Astrocyte (in vitro differentiated cells and primary cell): ENCODE results near the gene SARS1. TPM values are rescaled to one million over a fixed set of nuclear protein-coding genes. Genes with fewer than 3 reads are reported as not detected.

Experiments used
- DNase-seq: peaks from one replicate; pipeline ENCODE4 v3.0.0-alpha.2; 2010; ENCODE audit warnings: low read depth
- FAIRE-seq: peaks from 2 replicates; lab custom pipeline; 2011; peaks lifted over from hg19 to GRCh38; lab: Jason Lieb, UNC
- H2AFZ ChIP-seq: 2 replicates; pipeline ENCODE4 v1.6.0; 2012; ENCODE audit warnings: low read depth, low read length, inconsistent platforms
- H3K27ac ChIP-seq: 2 replicates; pipeline ENCODE4 v1.5.1; 2011; ENCODE audit warnings: low read depth, low read length, inconsistent platforms
- H3K27me3 ChIP-seq: 2 replicates; pipeline ENCODE4 v1.6.0; 2011; ENCODE audit warnings: low read length, inconsistent platforms; ENCODE audit not compliant: insufficient read depth
- H3K36me3 ChIP-seq: 2 replicates; pipeline ENCODE4 v1.5.1; 2011; ENCODE audit warnings: low read length, inconsistent platforms; ENCODE audit not compliant: insufficient read depth
- H3K4me1 ChIP-seq: 2 replicates; pipeline ENCODE4 v1.5.1; 2011; ENCODE audit warnings: low read length, inconsistent platforms; ENCODE audit not compliant: insufficient read depth
- H3K4me2 ChIP-seq: 2 replicates; pipeline ENCODE4 v1.6.0; 2012; ENCODE audit warnings: low read length, inconsistent platforms
- H3K4me3 ChIP-seq: 2 replicates; pipeline ENCODE4 v1.5.1; 2011; ENCODE audit warnings: low read depth, mild to moderate bottlenecking, low read length, inconsistent platforms; ENCODE audit not compliant: insufficient read depth
- H3K79me2 ChIP-seq: 2 replicates; pipeline ENCODE4 v1.6.0; 2012; ENCODE audit warnings: mild to moderate bottlenecking, low read length, inconsistent platforms; ENCODE audit not compliant: insufficient read depth
- H3K9ac ChIP-seq: 2 replicates; pipeline ENCODE4 v1.6.0; 2012; ENCODE audit warnings: mild to moderate bottlenecking, low read length, inconsistent platforms
- H3K9me3 ChIP-seq: 2 replicates; pipeline ENCODE4 v1.5.1; 2012; ENCODE audit warnings: low read depth, mild to moderate bottlenecking, low read length, inconsistent platforms; ENCODE audit not compliant: insufficient read depth
- H4K20me1 ChIP-seq: 2 replicates; pipeline ENCODE4 v1.6.0; 2012; ENCODE audit warnings: low read length, inconsistent platforms; ENCODE audit not compliant: insufficient read depth
- H3K27ac Mint-ChIP-seq: one replicate; pipeline ENCODE4 v1.8.0; 2021; ENCODE audit warnings: mild to moderate bottlenecking, mixed read lengths; ENCODE audit not compliant: unreplicated experiment
- H3K27me3 Mint-ChIP-seq: one replicate; pipeline ENCODE4 v1.8.0; 2021; ENCODE audit warnings: low read depth, mixed read lengths; ENCODE audit not compliant: unreplicated experiment
- H3K36me3 Mint-ChIP-seq: one replicate; pipeline ENCODE4 v1.8.0; 2021; ENCODE audit warnings: low read depth, mixed read lengths; ENCODE audit not compliant: unreplicated experiment
- H3K4me1 Mint-ChIP-seq: one replicate; pipeline ENCODE4 v1.8.0; 2021; ENCODE audit warnings: low read depth, mixed read lengths; ENCODE audit not compliant: unreplicated experiment
- H3K4me3 Mint-ChIP-seq: one replicate; pipeline ENCODE4 v1.8.0; 2021; ENCODE audit warnings: mild to moderate bottlenecking, moderate library complexity, mixed read lengths; ENCODE audit not compliant: unreplicated experiment
- H3K9me3 Mint-ChIP-seq: one replicate; pipeline ENCODE4 v1.8.0; 2021; ENCODE audit warnings: mild to moderate bottlenecking, mixed read lengths; ENCODE audit not compliant: unreplicated experiment
- EZH2 ChIP-seq: IDR thresholded peaks from 2 replicates; pipeline ENCODE4 v1.6.1; 2012; ENCODE audit warnings: mild to moderate bottlenecking, low read length, inconsistent platforms; ENCODE audit not compliant: insufficient read depth
- total RNA-seq: library from RNA; stranded (reverse); gene quantifications from 2 replicates; pipeline ENCODE4 v1.2.1, GENCODE V29; 2021
- TF ChIP-seq, protein P1 (sequence below): IDR thresholded peaks from 2 replicates; pipeline ENCODE4 v1.5.1; 2011; ENCODE audit warnings: low read depth, mild to moderate bottlenecking, inconsistent platforms, low read length, moderate library complexity; ENCODE audit not compliant: insufficient read depth

The SARS1 gene
- total RNA-seq, 1 donor from 2014 or later: 355 TPM

DNA sequence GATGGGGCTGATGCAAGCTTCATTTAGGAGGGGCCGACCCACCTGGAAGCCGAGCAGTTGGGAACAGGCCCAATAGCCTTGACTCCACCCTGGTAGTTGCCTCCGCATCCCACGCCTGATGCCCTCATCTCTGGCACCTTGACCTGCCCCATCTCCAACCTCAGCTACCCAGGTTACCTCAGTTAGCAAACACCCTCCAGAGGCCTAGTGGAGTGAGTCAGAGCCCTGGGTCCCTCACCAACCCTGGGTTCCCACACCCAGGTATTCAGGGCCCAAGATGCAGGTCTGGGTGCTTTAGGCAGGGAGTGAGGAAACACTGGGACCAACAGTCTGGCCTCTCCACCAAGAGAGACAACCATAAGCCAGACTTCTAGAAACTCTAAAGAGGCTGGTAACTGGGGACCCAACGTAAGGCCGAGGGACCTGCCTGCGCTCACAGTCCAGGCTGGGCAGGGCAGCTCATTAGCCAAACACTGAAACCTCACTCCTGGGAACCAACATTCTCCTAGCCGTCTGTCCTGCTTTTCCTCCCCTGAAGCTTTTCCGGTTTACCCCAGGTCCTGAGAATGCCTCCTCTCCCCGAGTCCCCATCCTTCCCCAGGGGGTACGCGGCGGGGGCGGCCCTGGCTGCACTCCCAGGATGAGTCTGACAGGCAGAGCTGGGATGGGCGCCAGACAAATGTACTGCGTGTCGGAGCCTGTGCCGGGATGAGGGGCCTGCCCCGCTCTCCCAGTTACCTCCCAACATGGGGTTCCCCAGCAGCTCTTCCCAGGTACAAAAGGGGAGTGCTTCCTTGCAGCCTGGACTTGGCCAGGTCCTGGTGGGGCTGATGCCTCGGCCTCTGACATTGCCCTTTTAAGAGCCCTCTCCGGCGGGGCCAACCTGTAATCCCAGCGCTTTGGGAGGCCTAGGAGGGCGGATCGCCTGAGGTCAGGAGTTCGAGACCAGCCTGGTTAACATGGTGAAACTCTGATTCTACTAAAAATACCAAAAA, 26.7 kb downstream of the SARS1 start:
- DNase-seq (peak; percentile 49), FAIRE-seq (no peak)
- peak overlapping the region; percentile 41 for H3K27ac ChIP-seq
- Mint-ChIP-seq H3K4me1 (peaks cover 21% of the 10 kb centered on the region), H3K36me3 (peaks cover 19% of the 10 kb centered on the region), H3K4me3 (no peak overlapping the region), H3K27me3 (no peaks in the 10 kb centered on the region), H3K9me3 (no peaks in the 10 kb centered on the region), H3K27ac (no peak overlapping the region)
- H3K4me3 ChIP-seq: no peak overlapping the region
- H3K79me2 ChIP-seq: no peaks in the 10 kb centered on the region
- no peaks in the 10 kb centered on the region for H3K9me3 ChIP-seq
- no peaks in the 10 kb centered on the region for H3K27me3 ChIP-seq
- TF ChIP-seq, protein P1, sequence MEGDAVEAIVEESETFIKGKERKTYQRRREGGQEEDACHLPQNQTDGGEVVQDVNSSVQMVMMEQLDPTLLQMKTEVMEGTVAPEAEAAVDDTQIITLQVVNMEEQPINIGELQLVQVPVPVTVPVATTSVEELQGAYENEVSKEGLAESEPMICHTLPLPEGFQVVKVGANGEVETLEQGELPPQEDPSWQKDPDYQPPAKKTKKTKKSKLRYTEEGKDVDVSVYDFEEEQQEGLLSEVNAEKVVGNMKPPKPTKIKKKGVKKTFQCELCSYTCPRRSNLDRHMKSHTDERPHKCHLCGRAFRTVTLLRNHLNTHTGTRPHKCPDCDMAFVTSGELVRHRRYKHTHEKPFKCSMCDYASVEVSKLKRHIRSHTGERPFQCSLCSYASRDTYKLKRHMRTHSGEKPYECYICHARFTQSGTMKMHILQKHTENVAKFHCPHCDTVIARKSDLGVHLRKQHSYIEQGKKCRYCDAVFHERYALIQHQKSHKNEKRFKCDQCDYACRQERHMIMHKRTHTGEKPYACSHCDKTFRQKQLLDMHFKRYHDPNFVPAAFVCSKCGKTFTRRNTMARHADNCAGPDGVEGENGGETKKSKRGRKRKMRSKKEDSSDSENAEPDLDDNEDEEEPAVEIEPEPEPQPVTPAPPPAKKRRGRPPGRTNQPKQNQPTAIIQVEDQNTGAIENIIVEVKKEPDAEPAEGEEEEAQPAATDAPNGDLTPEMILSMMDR: no peak
- no peak for TF ChIP-seq EZH2
- peaks cover 34% of the 10 kb centered on the region for H3K36me3 ChIP-seq
- H3K4me1 ChIP-seq: peaks cover 19% of the 10 kb centered on the region
- H4K20me1 ChIP-seq: peaks cover 18% of the 10 kb centered on the region
- peak overlapping the region; percentile 26 for H3K4me2 ChIP-seq
- H2AFZ ChIP-seq: no peak overlapping the region
- peak overlapping the region; percentile 23 for H3K9ac ChIP-seq

DNA sequence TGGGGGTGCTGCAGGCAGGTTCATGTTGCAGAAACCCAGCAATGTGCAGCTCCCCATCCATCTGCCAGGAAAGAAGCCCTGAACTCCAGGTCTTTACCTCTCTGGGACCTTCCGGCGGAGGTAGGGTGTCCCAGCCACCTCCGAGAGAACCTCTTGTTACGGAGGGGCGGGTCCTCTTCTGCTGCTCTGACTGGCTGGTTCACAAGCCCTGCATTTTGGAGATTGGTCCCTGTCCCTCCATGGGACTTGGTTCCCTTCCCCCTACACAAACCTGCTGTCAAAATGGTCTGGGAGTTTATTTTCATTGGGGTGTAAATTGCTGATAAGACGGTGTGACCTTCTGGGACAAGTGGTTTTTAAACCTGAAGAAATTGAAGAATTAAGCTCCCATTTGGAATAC, 27.6 kb downstream of the SARS1 start:
- Mint-ChIP-seq H3K9me3 (no peaks in the 10 kb centered on the region), H3K4me3 (no peak overlapping the region), H3K27ac (peak overlapping the region; percentile 47), H3K36me3 (peaks cover 18% of the 10 kb centered on the region), H3K27me3 (no peaks in the 10 kb centered on the region), H3K4me1 (peaks cover 21% of the 10 kb centered on the region)
- no peaks in the 10 kb centered on the region for H3K9me3 ChIP-seq
- H3K36me3 ChIP-seq: peaks cover 26% of the 10 kb centered on the region
- no peak overlapping the region for H2AFZ ChIP-seq
- no peaks in the 10 kb centered on the region for H3K79me2 ChIP-seq
- H3K27ac ChIP-seq: no peak overlapping the region
- H3K4me2 ChIP-seq: no peak overlapping the region
- FAIRE-seq (no peak), DNase-seq (no peak)
- no peak overlapping the region for H3K9ac ChIP-seq
- H3K4me1 ChIP-seq: peaks cover 19% of the 10 kb centered on the region
- H3K27me3 ChIP-seq: no peaks in the 10 kb centered on the region
- H4K20me1 ChIP-seq: peaks cover 11% of the 10 kb centered on the region
- TF ChIP-seq, protein P1: no peak
- no peak for TF ChIP-seq EZH2
- H3K4me3 ChIP-seq: no peak overlapping the region

DNA sequence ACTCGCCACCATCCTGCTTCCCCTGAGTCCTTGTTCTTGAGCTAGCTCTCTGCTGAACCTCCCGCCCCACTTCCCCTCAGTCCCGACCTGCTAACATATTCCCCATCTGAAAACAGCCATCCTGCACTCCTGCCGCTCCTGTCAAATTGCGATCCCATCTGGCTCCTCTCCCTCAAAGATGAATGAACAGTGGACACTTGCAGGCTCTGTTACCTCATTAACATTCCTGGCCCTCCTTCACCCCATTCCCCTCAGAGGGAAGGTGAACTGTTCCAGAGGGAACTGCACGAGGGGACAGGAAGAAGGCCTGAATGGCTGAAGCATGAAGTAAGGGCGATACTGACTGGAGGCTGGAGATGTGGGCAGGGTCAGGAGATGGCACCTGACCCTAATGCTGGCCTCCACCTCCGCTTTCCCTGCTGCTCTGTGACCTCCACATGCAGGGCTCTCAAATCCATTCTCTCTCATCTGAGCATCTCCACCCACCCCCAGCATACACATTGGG, 28.2 kb downstream of the SARS1 start:
- peak overlapping the region; percentile 11 for H3K4me2 ChIP-seq
- no peak for DNase-seq
- Mint-ChIP-seq H3K4me1 (peaks cover 21% of the 10 kb centered on the region), H3K4me3 (peak overlapping the region; percentile 23), H3K36me3 (peaks cover 16% of the 10 kb centered on the region), H3K9me3 (no peaks in the 10 kb centered on the region), H3K27me3 (peaks cover 5% of the 10 kb centered on the region), H3K27ac (no peak overlapping the region)
- peaks cover 19% of the 10 kb centered on the region for H3K4me1 ChIP-seq
- FAIRE-seq: no peak
- H3K27ac ChIP-seq: no peak overlapping the region
- no peak overlapping the region for H2AFZ ChIP-seq
- H3K27me3 ChIP-seq: no peaks in the 10 kb centered on the region
- no peaks in the 10 kb centered on the region for H3K79me2 ChIP-seq
- peaks cover 11% of the 10 kb centered on the region for H4K20me1 ChIP-seq
- H3K4me3 ChIP-seq: no peak overlapping the region
- H3K36me3 ChIP-seq: peaks cover 20% of the 10 kb centered on the region
- TF ChIP-seq, protein P1: no peak
- TF ChIP-seq EZH2: no peak
- H3K9ac ChIP-seq: no peak overlapping the region
- H3K9me3 ChIP-seq: no peaks in the 10 kb centered on the region
